GM13976 (cell line): ENCODE measurements around the gene CLP1.

Experiments used
- DNase-seq: peaks from one replicate; pipeline ENCODE4 v3.0.0; 2012; ENCODE audit warnings: low spot score
- CTCF ChIP-seq: IDR thresholded peaks from 2 replicates; pipeline ENCODE4 v1.5.1; 2012; ENCODE audit warnings: borderline replicate concordance, mild to moderate bottlenecking; ENCODE audit not compliant: insufficient read depth; ENCODE audit errors: extremely low read depth, missing control alignments, control extremely low read depth
- in situ Hi-C: fragments of 300-500 bp; cut with MboI; formaldehyde crosslinking; loops from one replicate; pipeline ENCODE4 v1.12.0; 2022; ENCODE audit warnings: low sequenced_read_pairs, mixed read lengths, inconsistent platforms; ENCODE audit not compliant: unreplicated experiment

Gene CLP1

GRCh38 chr11:57646194-57646798, 11.3 kb upstream of the CLP1 start:
- in situ Hi-C loops = loop anchor here (10.0 kb wide), 1 partner anchor 151 kb away; no protein-coding TSS in a partner anchor
- DNase-seq = no peak

GRCh38 chr11:57646799-57647303, 10.7 kb upstream of the CLP1 start:
- in situ Hi-C loops = loop anchor here (10.0 kb wide), 1 partner anchor 152 kb away; no protein-coding TSS in a partner anchor
- no peak for TF ChIP-seq CTCF
- DNase-seq = no peak

More at GRCh38 chr11:57646194-57646798, 11.3 kb upstream of the CLP1 start:
- no peak for TF ChIP-seq CTCF

- no peak for TF ChIP-seq CTCF
- in situ Hi-C loops = loop anchor here (10.0 kb wide), 1 partner anchor 153 kb away; no protein-coding TSS in a partner anchor
- DNase-seq = no peak
Measured at GRCh38 chr11:57647372-57647771, 10.2 kb upstream of the CLP1 start.

GRCh38 chr11:57647960-57648800, 9.4 kb upstream of the CLP1 start:
- DNase-seq = no peak
- TF ChIP-seq CTCF = no peak
- in situ Hi-C loops = loop anchor here (10.0 kb wide), 1 partner anchor 153 kb away; no protein-coding TSS in a partner anchor

- TF ChIP-seq CTCF = no peak
- in situ Hi-C loops = loop anchor here (10.0 kb wide), 1 partner anchor 154 kb away; no protein-coding TSS in a partner anchor
- no peak for DNase-seq
Measured at GRCh38 chr11:57648801-57649735, 8.5 kb upstream of the CLP1 start.
